RPMI8226 (cell line): ENCODE measurements around the gene IDH3G.
A peak's percentile ranks its signal among the peaks of the same experiment; 100 is the strongest.
"Not testable (repeated sequence)": the region's sequence is repeated elsewhere in the genome, so short reads cannot be mapped to it uniquely, and the experiment has no call there.

Source experiments
- DNase-seq: peaks from one replicate; pipeline ENCODE4 v3.0.0-alpha.2; 2015

IDH3G gene

DNA sequence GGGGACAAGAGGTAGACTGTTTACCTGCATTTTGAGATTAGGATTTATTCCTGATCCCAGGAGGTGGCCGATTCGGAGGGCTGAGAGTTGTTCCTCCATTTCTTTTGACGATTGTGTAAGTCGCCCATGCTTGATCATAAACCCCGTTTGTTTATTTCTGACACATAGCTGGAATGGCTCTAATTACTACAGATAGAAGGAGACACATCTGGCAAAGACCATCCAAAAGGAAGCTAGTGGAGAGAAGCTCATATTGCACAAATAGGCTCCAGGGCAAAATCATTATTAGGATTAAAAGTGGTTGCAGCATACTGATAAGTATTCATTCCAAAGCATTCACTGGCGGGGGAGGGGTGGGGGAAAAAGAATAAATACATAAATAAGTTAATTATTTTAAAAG is 47.2 kb downstream of the IDH3G start:
- not testable (repeated sequence) for DNase-seq

DNA sequence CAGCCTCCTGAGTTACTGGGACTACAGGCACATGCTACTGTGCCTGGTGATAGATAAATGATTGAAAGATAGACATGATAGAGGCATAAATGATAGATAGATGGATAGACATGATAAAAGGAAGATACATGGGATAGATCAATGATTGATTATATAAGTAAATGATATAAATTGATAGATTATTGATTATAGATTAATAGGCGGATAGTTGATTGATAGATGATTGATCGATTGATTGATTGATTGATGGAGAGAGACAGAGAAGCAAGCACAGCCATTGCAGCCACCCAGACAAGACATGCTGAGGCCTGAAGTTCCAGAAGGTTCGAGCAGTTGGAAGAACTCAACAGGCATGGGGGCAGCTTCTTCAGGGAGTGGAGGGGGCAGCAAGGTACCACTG is 47.8 kb downstream of the IDH3G start:
- no peak for DNase-seq

DNA sequence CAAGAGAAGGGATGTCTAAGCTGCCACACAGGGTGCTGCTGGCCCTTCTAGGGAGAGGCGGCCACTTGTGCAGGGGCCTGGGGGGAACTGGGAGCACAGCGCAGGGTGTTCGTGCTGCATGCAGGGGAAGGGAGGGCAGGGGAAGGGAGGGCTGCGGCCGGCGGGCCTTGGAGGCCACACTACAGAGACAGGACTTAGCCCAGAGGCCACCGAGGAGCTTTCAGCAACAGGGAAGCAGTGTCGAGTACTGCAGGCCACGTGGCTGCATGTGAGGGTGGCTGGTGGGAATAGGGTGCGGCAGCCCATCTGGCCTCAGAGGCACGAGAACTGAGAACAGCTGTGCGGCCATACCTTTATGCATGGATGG is 49.1 kb downstream of the IDH3G start:
- not testable (repeated sequence) for DNase-seq

DNA sequence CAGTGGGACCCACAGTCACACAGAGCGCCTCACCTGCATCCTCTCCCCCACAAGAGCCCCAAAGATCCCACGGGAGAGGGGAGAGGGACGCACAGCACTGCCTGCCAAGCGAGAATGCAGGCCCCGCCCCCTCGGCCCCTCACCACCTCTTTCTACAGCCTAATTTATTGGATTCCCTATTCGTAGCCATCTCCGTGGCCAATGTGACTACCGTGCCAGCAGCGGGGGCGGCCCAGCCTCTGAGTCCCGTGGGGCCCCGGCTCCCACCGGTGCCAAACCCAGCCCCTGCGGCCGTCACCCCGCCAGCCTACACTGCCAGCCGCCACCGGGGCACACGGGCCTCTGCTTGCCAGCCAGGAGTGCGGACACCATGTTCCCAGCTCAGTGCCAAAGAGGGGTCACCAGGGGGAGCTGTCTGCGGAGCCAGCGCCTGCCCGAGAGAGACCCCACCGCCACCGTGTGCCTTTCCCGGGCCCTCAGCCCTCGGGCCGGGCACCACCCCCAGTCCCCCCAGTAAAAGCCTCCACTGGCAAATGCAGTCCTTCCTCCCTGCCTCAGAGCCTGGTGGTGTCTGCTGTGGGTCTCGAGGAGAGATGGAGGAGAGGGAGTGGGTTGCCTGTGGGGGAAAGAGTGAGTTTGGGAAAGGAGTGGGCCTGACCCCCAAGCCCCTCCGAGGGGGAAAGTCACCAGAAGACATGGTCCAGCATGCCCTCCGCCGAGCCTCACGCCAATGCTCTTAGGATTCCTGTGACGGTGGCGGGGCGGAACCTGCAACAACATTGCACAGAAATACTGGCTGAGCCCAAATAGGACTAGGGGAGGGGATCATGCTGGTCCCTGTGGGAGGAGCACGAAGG is 49.7 kb downstream of the IDH3G start:
- DNase-seq = peak; percentile 56

DNA sequence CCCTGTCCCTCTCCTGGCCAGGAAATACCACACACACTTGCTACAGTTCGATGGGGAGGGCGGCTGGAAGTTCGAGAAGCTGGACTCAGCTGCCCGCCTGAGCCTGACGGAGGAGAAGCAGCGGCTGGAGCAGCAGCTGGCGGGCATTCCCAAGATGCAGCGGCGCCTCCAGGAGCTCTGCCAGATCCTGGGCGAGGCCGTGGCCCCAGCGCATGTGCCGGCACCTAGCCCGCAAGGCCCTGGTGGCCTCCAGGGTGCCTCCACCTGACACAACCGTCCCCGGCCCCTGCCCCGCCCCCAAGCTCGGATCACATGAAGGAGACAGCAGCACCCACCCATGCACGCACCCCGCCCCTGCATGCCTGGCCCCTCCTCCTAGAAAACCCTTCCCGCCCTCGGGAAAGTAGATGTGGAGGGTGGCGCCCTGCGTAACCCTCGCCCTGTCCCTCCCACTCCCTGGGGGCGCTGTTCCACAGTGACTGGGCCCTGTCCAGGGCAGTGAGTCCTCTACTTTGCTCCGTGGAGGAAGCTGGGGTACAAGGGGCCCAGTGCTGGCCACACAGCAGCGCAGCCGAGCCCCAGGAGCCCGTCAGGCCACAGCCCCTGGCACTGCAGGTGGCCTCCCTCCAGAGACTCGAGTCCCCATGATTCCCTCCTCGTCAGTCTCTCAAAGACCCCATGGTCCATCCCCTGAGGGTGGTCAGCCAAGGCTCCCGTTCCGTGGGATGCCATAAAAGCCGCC is 50.5 kb downstream of the IDH3G start:
- peak; percentile 15 for DNase-seq

DNA sequence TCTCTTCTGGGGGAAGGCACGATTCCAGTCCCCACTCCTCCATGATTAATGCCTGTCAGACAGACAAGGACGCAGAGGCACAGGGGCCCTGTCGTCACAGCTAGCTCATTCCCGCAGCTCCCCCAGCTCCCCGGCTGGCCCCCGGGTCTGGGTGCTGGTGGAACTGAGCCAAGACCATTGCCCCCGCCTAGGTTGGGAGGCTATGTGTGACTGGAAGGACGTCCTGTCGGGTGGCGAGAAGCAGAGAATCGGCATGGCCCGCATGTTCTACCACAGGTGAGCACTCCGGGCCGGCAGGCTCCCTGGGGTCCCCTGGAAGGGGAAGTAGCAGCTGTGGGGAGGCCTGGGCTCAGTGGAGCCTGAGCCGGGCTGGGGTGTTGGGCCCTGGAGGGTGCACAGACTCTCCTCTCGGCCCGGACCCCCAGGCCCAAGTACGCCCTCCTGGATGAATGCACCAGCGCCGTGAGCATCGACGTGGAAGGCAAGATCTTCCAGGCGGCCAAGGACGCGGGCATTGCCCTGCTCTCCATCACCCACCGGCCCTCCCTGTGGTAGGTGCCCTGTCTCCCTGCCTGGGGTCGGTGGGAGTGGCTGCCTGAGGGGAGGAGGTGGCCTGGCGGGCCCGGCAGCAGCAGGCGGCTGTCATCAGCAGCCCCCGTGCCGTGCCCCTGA is 51.2 kb downstream of the IDH3G start:
- DNase-seq = not testable (repeated sequence)

DNA sequence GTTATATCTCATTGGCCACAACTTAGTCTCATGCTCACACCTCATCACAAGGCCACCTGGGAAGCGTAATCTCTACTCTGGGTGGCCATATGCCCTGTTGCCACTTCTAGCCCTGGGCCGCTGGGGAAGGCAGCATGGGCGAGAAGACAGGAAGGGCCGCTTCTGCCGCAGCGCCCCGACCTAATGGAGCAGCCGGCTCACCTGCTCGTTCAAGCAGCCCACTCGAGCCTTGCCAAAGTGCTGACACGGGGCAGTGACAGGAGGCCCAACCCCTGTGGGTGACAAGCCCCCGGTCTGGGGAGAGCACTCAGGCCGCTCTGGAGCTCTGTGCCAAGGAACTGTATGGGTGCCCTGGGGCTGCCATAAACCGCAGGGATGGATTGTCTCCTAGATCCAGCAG is 52.1 kb downstream of the IDH3G start:
- not testable (repeated sequence) for DNase-seq

DNA sequence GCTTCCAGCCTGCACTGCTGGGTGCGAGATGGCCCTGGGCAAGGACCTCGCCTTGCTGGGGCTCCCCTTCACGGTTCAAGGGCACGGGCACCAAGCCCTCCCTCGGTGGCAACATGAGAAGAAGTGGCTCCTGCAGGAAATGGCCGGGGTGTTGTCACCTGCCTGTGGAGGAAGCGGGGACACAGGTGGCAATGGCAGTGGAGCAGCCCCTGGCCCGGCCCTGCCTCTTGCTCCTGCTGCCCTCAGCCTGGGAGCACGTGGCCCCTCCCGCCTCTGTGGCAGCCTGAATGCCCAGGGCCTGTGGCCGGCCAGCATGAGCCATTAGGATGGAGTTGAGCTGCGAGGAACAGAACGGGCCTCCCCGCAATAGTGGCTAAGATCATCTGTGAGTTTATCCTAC is 52.7 kb downstream of the IDH3G start:
- no peak for DNase-seq

DNA sequence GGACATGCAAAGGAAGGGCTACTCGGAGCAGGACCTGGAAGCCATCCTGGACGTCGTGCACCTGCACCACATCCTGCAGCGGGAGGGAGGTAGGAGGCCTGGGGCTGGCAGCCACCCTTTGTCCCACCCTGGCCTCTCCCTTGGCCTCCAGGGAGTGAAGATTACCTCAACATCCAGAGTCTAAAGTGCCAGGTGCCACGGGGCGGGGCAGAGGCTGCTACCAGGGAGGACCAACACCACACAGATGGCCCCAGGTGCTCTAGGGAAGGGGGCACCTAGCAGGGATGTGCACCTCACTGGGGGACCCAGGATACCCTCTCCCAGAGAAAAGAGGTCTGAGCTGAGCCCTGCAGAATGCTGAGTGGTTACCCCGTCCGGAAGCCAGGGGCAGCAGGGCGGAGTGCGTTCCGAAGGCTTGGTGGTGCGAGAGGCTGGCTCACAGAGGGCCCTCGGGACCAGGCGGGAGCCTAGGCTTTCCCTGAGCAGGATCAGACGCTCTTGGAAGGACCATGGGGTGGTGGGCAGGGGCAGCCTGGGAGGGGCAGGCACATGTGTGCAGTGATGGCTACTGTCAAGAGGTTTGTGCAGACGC is 53.4 kb downstream of the IDH3G start:
- no peak for DNase-seq

DNA sequence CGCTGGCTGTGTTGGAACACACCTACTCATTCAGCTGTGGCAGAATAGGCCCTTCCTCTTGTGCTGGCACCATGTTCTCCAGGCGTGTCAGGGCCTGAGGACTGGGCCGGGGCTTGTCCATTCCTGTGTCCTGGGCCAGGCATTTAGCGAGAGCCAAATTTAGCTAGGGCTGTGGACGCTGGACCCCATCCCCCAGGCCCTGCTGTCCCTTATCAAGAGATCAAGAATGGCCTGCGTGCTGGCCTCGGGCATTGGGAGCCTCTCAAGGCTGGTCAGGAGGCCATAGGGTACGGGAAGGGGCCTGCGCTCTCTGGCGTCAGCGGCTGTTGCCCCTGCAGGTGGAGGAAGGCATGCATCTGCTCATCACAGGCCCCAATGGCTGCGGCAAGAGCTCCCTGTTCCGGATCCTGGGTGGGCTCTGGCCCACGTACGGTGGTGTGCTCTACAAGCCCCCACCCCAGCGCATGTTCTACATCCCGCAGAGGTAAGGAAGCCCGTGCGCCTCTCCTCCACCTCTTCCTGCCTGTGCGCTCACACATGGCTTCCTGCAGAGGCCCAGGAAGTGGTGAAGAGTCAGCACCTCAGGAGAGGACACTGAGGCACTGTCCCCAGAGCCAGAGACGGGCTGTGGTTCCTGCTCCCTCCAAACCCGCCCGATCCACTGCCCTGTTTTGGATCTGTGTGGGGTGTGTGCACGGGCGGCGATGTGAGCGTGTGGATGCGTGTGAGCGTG is 54.3 kb downstream of the IDH3G start:
- no peak for DNase-seq

DNA sequence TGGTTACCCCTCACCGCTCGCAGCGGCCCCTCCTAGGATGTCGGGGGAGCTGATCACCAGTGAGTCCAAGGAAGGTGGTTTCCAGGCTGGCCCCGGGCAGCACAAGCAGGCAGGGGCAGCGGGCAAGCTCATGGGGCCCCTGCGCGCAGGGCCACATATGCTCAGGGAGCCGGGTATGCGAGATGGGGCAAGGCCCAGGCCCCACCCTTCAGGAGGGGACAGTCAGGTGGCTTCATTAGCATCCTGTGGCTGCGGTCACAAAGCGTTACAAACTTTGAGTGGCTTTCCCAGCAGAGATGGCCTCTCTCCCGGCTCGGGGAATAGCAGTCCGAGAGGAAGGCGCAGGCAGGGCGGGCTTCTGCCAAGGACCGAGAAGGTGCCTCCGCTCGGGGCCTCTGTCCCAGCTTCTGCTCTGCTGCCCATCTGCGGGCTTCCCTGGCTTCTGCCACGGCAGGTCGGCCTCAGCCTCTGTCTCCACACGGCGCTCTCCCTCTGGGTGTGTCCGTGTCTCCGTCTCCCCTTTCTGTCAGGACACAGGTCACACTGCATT is 56.0 kb downstream of the IDH3G start:
- DNase-seq = no peak

DNA sequence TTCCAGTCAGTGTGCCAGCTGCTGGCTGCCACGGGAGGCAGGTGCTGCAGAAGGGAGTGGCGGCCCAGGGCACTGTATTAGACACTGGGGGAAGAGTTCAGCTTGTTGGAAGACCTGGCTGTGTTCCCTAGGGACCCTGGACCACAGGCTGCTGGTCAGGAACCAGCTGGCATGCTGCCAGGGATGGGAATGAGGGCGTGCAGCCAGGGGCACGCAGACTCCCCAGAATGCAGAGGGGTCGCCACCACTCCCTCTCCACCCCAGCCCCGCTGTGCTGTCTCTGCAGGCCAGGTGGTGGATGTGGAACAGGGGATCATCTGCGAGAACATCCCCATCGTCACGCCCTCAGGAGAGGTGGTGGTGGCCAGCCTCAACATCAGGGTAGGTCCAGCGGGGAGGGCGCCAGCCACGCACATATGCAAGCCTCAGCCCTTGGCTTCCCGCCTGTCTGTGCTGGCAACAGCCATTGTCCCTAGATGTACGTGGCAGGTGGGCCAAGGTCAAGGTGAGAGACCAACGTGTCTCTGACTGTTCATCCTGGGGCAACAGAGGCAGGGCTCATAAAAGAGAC is 57.2 kb downstream of the IDH3G start:
- no peak for DNase-seq

DNA sequence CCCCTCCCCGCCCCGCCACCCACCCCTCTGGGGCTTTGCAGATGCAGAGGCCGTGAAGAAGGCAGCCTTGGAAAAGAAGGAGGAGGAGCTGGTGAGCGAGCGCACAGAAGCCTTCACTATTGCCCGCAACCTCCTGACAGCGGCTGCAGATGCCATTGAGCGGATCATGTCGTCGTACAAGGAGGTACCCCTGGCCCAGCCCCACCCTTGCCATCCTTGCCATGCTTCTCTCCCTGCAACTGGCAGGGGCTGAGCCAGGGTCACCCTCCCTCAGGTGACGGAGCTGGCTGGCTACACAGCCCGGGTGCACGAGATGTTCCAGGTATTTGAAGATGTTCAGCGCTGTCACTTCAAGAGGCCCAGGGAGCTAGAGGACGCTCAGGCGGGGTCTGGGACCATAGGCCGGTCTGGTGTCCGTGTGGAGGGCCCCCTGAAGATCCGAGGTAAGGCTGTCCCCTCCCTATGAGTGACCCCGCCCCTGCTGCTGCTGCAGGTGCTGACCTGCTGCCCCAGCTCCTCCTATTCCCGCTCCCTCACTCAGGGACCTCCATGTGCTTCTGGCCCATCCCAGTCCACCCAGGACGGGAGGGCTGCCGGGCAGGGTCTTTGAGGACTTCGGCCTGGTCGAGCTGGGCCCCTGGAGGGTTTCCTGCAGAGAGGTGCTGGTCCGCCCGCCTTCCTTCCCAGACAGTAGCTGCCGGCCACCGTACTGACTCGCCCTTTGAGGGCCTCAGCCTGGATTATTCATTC is 57.9 kb downstream of the IDH3G start:
- DNase-seq = no peak
